Activated CD8-positive, alpha-beta memory T cell treated with anti-CD3 and anti-CD28 coated beads for 24 hours (primary cell): ENCODE results near the gene LEMD1.

ENCODE experiments used
- DNase-seq: peaks from one replicate; pipeline ENCODE4 v3.0.0-alpha.2; 2020

Gene LEMD1

GRCh38 chr1:205351984-205352713 is 69.7 kb downstream of the LEMD1 start:
- no peak for DNase-seq

GRCh38 chr1:205350691-205351141 is 71.1 kb downstream of the LEMD1 start:
- DNase-seq = no peak

GRCh38 chr1:205350124-205350523 is 71.7 kb downstream of the LEMD1 start:
- no peak for DNase-seq

- no peak for DNase-seq
Measured at GRCh38 chr1:205348554-205349487, 73.0 kb downstream of the LEMD1 start.

GRCh38 chr1:205346956-205347574 is 74.8 kb downstream of the LEMD1 start:
- DNase-seq = no peak

- DNase-seq = no peak
Measured at GRCh38 chr1:205345761-205346160, 76.1 kb downstream of the LEMD1 start.

GRCh38 chr1:205344066-205344928 is 77.6 kb downstream of the LEMD1 start:
- DNase-seq = peak; percentile 72

- peak; percentile 68 for DNase-seq
Measured at GRCh38 chr1:205343431-205344065, 78.3 kb downstream of the LEMD1 start.

- DNase-seq = no peak
Measured at GRCh38 chr1:205342986-205343385, 78.9 kb downstream of the LEMD1 start.

GRCh38 chr1:205340676-205341075 is 81.2 kb downstream of the LEMD1 start:
- no peak for DNase-seq

GRCh38 chr1:205339717-205340116 is 82.1 kb downstream of the LEMD1 start:
- DNase-seq = no peak

- no peak for DNase-seq
Measured at GRCh38 chr1:205339197-205339702, 82.6 kb downstream of the LEMD1 start.

- DNase-seq = no peak
Measured at GRCh38 chr1:205338011-205338410, 83.8 kb downstream of the LEMD1 start.

GRCh38 chr1:205337481-205337880 is 84.4 kb downstream of the LEMD1 start:
- no peak for DNase-seq

GRCh38 chr1:205335692-205336091 is 86.2 kb downstream of the LEMD1 start:
- DNase-seq = peak; percentile 88

- DNase-seq = no peak
Measured at GRCh38 chr1:205332015-205332791, 89.7 kb downstream of the LEMD1 start.
